Nephron (organoid): ENCODE results near the gene EZH1.

Experiments
- H3K27ac Mint-ChIP-seq, 3 experiments: 2 replicates each; pipeline ENCODE4 v1.8.0; 2020; ENCODE audit warnings: mixed read lengths in 3 of 3, mild to moderate bottlenecking in 2 of 3, moderate library complexity in 1 of 3
- H3K27me3 Mint-ChIP-seq: 2 replicates; pipeline ENCODE4 v1.8.0; 2021; ENCODE audit warnings: low read depth, mild to moderate bottlenecking, moderate library complexity, mixed read lengths
- H3K36me3 Mint-ChIP-seq: 2 replicates; pipeline ENCODE4 v1.8.0; 2020; ENCODE audit warnings: low read depth, mixed read lengths
- H3K4me1 Mint-ChIP-seq: 2 replicates; pipeline ENCODE4 v1.8.0; 2020; ENCODE audit warnings: mixed read lengths
- H3K4me3 Mint-ChIP-seq, 3 experiments: 2 replicates each; pipeline ENCODE4 v1.8.0; 2020; ENCODE audit warnings: mild to moderate bottlenecking in 3 of 3, mixed read lengths in 3 of 3, moderate library complexity in 2 of 3
- H3K9me3 Mint-ChIP-seq: 2 replicates; pipeline ENCODE4 v1.8.0; 2020; ENCODE audit warnings: mixed read lengths
- TF ChIP-seq, protein P1 (sequence below), 3 experiments: fragments of 200-600 bp; sonication (generic); IDR thresholded peaks; one replicate each; pipeline ENCODE4 v1.5.0; 2021; ENCODE audit warnings: antibody characterized with exemption in 3 of 3; ENCODE audit not compliant: unreplicated experiment in 3 of 3

Gene EZH1

DNA sequence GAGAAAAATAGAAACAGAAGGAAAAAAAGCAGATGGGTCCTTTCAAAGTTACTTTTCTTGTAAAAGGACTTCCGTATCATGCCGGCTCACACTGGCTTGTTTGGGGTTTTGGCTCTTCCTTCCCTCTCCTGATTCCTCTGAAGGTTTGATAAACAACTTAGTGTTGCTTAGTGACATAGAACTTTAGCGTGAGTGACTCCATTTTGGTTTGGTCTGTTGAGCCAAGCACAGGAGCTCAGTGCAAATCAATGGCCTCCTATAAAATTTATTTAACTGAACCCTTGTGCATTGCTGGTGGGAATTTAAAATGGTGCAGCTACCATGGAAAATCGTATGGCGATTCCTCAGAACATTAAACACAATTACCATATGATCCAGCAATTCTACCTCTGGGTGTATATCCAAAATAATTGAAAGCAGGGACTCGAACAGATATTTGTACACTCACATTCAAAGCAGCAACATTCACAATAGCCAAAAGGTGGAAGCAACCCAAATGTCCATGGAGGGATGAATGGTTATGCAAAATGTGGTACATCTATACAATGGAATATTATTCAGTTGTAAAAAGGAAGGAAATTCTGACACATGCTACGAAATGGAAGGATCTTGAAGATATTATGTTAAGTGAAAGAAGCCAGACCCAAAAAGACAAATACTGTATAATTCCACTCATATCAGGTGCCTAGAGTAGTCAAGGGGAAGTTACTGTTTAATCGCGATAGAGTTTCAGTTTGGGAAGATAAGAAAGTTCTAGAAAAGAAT lies 86.8 kb downstream of the EZH1 start:
- Mint-ChIP-seq H3K27me3 (peaks cover 4% of the 10 kb centered on the region), H3K27ac (peak overlapping the region; percentile 65 to 84 (median 70))

DNA sequence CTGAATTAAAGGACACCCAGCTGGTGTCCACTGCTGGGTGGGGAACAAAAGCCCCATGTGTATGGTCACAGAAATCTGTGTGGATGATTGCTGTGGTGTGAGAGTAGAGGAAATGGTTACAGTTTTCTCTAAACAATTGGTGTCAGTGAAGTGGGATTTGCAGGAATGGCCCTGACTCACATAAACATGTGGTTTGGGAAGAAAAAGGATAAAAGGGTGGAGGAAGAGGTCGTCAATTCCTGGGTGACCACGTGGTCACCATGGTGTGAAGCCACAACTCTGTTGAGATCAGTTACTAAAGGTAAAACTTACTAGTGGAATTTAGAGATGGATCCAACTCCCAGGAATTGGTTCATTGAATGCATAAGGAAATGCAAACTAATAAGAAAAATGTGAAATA lies 89.3 kb downstream of the EZH1 start:
- Mint-ChIP-seq H3K4me3 (peak overlapping the region in 2 of 3 experiments; percentile 24 to 35), H3K4me1 (peaks cover 30% of the 10 kb centered on the region), H3K36me3 (peaks cover 3% of the 10 kb centered on the region), H3K27ac (peak overlapping the region in 2 of 3 experiments; percentile 1 to 10), H3K9me3 (no peaks in the 10 kb centered on the region), H3K27me3 (peaks cover 3% of the 10 kb centered on the region)
- TF ChIP-seq, protein P1, sequence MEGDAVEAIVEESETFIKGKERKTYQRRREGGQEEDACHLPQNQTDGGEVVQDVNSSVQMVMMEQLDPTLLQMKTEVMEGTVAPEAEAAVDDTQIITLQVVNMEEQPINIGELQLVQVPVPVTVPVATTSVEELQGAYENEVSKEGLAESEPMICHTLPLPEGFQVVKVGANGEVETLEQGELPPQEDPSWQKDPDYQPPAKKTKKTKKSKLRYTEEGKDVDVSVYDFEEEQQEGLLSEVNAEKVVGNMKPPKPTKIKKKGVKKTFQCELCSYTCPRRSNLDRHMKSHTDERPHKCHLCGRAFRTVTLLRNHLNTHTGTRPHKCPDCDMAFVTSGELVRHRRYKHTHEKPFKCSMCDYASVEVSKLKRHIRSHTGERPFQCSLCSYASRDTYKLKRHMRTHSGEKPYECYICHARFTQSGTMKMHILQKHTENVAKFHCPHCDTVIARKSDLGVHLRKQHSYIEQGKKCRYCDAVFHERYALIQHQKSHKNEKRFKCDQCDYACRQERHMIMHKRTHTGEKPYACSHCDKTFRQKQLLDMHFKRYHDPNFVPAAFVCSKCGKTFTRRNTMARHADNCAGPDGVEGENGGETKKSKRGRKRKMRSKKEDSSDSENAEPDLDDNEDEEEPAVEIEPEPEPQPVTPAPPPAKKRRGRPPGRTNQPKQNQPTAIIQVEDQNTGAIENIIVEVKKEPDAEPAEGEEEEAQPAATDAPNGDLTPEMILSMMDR (IDR thresholded peaks at IDR 0.05; ENCODE audit: unreplicated experiment in 3 of 3) = no peak

More for the DNA sequence above, 86.8 kb downstream of the EZH1 start:
- TF ChIP-seq, protein P1 (IDR thresholded peaks at IDR 0.05; ENCODE audit: unreplicated experiment in 3 of 3) = no peak
- peaks cover 33% of the 10 kb centered on the region for H3K4me1 Mint-ChIP-seq
- peak overlapping the region; percentile 75 to 93 (median 91) for H3K4me3 Mint-ChIP-seq
- no peaks in the 10 kb centered on the region for H3K9me3 Mint-ChIP-seq
- peaks cover 11% of the 10 kb centered on the region for H3K36me3 Mint-ChIP-seq

DNA sequence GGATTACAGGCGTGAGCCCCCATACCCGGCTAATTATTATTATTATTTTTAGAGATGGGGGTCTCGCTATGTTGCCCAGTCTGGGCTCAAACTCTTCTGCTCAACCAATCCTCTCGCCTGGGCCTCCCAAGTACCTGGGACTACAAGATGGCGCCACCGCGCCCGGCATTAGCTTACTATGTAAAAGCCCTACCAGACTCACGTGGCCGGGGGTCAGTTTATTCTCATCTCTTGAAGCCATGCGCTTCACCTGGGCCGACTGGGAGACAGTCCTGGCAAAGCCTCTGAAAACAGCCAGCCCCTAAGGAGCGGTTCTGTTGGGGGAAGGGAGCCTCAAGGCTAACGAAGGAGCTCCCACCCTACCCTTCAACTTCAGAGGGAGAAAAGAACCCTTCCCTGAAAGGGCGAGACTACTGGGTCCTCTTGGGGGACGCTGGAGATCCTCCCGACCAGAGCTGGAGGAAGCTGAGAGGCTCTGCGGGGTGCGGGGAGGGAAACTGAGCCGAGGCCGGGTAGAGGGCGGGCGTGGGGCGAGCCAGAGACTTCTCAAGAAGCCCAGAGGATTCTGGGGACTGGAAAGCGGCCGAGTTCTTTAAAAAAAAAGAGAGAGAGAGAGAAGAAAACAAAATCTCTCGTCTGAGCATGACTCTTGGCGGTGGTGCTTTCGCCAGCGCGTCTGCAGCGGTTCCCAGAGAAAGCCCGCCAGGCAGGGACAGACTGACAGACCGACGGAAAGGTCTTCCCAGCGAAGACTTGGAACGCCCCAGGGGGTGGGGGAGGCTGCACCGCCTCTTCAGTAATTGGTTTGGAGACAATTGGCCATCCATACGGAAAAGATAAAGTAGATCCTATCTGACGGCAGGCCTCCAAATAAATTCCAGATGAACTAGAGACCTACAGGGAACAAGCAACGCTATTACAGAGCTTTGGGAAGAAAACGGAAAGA lies 91.4 kb downstream of the EZH1 start:
- no peaks in the 10 kb centered on the region for H3K27me3 Mint-ChIP-seq
- TF ChIP-seq, protein P1 (IDR thresholded peaks at IDR 0.05; ENCODE audit: unreplicated experiment in 3 of 3) = no peak
- H3K4me3 Mint-ChIP-seq = peak overlapping the region; percentile 74 to 84 (median 81)
- peak overlapping the region; percentile 95 to 99 (median 98) for H3K27ac Mint-ChIP-seq
- peaks cover 20% of the 10 kb centered on the region for H3K4me1 Mint-ChIP-seq
- no peaks in the 10 kb centered on the region for H3K9me3 Mint-ChIP-seq
- no peaks in the 10 kb centered on the region for H3K36me3 Mint-ChIP-seq

DNA sequence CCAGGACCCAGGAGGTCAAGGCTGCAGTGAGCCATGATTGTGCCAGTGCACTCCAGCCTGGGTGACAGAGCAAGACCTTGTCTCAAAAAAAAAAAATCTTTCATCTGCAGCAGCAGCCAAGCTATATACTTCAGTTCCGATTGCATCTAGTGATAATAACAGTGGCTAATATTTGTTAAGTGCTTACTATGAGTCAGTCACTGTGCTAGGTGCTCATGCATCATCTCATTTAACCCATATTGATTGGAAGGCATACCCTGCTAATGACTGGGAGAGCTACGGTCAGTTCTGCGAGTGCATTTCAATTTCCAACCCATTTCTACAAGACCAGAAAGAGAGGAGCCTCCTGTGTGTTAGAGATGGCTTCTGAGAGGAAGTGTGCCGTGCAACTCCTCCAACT lies 93.4 kb downstream of the EZH1 start:
- TF ChIP-seq, protein P1 (IDR thresholded peaks at IDR 0.05; ENCODE audit: unreplicated experiment in 3 of 3) = no peak
- no peaks in the 10 kb centered on the region for H3K27me3 Mint-ChIP-seq
- H3K36me3 Mint-ChIP-seq = no peaks in the 10 kb centered on the region
- peak overlapping the region in 1 of 3 experiments; percentile 47 for H3K4me3 Mint-ChIP-seq
- H3K9me3 Mint-ChIP-seq = no peaks in the 10 kb centered on the region
- H3K27ac Mint-ChIP-seq = peak overlapping the region; percentile 29 to 79 (median 34)
- H3K4me1 Mint-ChIP-seq = peaks cover 16% of the 10 kb centered on the region
